Brain pericyte (primary cell): ENCODE measurements around the gene SLC9B2.

Experiments used
- DNase-seq: peaks from one replicate; pipeline ENCODE4 v3.0.0-alpha.2; 2012; ENCODE audit warnings: low read depth, low spot score

Gene SLC9B2

GRCh38 chr4:103075894-103076746 is 441 bp downstream of the SLC9B2 start:
- DNase-seq, result no peak

DNA sequence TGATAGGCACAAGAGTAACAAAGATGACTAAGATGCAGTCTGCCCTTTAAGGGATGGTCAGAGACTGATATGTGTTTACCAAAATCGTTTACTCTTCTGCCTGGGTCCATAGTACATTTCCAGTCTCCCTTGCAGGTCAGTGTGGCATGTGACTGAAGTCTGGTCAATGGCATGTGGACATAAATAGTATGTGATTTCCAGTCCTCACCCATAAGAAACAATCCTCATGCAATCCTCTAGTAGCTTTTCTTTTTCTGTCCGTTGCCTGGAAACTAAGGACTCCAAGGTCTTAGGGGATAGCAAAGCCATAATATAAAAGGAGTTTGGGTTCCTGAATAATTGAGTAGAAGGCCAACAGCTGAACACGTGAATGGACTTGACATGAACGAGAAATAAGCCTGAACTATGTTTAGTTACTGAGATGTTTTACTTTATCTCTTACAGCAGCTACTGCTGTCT is 1.1 kb downstream of the SLC9B2 start:
- no peak for DNase-seq

DNA sequence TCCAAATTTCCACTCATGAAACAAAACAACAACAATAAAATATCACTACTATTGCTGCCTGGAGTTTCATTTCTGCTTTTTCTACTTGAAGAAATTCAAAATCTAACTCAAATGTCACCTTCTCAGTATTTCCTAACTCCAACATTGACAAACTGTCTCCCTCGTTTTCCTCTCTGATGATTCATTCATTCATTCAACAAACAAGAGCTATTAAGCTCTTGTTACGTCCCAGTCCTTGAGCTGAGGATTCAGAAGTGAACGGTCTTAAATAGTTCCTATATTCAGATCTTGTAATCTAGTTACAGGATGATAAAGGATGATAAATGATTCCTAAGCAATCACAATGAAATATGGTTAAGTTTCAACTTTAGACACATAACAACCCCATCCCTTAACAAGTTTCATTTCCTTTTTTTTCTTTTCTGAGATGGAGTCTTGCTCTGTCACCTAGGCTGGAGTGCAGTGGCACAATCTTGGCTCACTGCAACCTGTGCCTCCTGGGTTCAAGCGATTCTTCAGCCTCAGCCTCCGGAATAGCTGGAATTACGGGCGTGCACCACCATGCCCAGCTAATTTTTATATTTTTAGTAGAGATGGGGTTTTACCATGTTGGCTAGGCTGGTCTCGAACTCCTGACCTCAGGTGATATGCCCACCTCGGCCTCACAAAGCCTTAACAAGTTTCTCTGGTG is 1.7 kb downstream of the SLC9B2 start:
- DNase-seq, result no peak

DNA sequence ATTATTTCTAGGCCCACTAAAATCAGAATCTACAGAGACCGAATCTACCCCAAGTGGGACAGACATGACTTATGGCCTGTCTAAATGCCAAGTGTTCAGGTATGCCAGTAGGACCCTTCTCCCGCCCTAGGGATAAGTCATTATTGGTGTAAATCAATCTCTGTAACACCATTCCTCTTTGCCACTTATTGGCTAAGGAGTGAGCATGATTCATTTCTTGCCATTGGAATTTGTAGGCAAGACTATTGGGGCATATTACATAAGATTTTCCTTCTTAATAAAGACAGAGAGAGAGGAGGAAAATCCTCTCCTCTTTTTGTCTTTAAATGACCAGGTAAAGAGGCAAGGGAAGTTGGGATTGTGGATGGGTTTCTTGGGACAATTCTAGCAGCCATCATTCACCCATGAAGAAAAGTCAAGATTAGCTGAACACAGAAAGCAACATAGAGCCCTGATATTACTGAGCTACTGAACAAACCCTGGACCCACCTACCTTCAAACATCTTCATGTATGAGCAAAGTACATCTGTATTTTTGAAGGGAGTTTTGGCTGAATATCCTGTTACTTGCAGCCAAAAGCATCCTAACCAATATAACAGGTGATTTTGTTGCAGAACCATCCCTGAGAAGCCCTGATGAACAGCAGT is 2.6 kb downstream of the SLC9B2 start:
- DNase-seq, result no peak

DNA sequence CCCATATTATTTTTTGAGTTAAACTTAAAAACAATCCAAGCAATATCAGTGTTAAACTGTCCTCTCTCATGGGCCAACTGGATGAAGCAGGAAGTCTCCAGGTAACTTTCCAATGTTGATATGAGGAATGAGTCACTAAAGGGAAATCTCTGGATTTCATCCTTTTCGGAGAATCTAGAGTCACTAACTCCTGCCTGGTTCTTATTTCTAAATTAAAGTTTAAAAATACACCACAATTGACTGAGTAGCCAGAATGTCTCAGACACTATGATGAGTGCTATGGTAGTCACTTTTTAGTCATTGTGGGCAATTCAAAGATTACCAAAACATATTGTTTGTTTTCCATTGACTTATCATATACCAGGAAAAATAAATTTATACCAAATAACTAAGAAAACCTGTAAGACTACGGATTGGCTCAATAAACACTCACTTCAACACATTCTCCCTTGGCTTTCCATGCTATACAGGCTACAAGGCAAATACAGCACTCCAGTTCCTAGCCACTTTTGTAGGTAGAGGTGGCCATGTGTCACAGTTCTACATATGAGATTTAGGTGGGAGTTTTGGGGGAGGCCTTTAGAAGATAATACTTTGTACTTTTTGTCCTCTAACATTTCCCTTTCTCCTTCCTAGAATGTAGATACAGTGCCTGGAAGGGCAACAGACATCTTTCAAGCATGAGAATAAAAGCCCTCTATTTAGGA is 8.6 kb downstream of the SLC9B2 start:
- DNase-seq, result no peak

- no peak for DNase-seq
These were observed 16.0 kb downstream of the SLC9B2 start for GRCh38 chr4:103060453-103061148.

DNA sequence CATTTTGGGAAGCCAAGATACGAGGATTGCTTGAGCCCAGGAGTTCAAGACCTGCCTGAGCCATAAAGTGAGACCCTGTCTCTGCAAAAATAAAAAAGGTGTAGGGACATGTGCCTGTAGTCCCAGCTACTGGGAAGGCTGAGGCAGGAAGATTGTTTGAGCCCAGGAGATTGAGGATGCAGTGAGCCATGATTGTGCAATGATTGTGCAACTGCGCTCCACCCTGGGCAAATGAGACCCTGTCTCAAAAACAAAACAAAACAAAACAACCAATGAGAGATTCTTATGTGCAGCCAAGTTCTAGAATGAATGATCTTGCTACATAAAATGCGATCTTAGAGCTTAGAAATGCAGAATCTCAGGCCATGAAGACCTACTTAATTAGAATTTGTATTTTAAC is 22.5 kb downstream of the SLC9B2 start:
- DNase-seq, result no peak

DNA sequence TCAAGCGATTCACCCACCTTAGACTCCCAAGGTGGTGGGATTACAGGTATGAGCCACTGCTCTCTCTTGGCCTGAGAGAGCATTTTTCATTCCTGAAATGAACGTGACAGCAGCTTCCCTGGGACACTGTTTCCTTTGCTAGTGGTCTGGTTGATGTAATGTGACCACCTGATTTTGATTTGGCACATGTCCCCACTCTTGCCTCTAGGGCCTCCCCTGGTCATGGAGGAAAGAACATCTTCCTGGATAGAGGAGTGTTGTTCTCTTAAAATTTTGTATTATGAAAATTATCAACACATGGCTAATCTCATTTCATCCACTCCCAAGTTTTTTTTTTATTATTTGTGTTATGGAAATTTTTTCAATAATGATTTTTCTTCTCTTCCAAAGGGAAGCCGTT is 23.8 kb downstream of the SLC9B2 start:
- DNase-seq, result no peak

- DNase-seq, result no peak
These were observed 24.4 kb downstream of the SLC9B2 start for GRCh38 chr4:103052145-103052544.

GRCh38 chr4:103050736-103051436 is 25.7 kb downstream of the SLC9B2 start:
- DNase-seq, result no peak

DNA sequence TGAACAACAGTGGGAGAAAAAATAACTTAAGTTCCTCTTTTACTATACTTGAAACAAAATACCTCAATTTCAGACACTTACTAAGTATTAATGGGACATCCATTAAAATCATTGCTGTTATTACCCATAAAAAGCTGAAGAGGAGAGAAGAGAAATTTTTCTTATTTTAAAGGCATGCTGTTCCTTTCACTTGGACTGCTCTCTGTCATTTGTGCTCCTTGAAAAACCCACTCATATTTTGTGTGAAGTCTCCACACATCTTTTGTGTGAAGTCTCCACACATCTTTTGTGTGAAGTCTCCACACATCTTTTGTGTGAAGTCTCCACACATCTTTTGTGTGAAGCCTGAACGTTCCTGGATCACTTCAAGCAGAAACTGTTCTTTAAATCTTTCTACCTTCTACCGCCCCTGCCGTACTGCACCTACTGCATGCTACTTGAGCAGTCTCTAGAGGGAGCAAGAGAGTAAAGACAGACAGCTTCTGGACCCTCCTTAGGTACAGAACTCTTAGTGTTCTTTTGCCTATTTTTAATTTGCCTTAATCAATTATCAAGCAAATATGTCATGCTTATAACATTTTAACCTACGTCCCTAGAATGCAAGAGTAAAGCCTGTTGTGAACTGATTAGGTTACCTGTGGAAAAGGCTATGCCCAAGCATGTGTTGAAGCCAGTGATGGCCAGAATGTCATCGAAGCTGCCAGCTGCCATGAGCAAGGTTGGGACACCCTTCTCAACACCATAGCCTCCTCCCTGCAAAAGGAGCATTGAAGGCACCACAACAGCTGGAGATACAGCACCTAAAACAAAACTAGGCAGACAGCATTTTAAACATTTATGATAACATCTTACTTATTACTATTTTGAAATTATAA is 29.9 kb downstream of the SLC9B2 start:
- no peak for DNase-seq

DNA sequence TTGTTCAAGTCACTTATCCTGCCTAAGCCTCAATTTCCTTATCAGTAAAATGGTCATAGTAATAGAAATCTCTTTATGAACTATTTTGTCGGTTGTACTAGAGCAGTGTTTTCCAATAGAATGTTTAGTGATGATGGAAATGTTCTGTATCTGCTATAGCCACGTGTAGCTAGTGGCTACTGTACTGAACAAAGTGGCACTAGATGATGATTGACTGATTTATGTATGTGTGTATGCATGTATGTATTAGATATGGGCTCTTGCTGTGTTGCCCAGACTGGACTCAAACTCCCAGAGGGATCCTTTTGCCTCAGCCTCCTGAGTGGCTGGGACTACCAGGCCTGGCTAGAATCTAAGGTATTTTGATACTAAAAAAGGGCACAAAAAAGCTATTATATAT is 32.4 kb downstream of the SLC9B2 start:
- no peak for DNase-seq

DNA sequence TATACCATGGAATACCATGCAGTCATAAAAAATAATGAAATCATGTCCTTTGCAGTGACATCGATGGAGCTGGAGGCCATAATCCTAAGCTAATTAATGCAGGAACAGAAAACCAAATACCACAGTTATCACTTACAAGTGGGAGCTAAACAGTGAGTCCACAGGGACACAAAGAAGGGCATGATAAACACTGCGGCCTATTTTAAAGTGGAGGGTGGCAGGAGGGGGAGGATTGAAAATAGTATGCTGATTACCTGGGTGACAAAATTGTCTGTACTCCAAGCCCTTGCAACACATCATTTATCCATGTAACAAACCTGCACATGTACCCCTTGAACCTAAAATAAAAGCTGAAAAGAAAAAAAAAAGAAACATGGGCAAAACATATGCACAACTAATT is 40.4 kb downstream of the SLC9B2 start:
- DNase-seq, result no peak

DNA sequence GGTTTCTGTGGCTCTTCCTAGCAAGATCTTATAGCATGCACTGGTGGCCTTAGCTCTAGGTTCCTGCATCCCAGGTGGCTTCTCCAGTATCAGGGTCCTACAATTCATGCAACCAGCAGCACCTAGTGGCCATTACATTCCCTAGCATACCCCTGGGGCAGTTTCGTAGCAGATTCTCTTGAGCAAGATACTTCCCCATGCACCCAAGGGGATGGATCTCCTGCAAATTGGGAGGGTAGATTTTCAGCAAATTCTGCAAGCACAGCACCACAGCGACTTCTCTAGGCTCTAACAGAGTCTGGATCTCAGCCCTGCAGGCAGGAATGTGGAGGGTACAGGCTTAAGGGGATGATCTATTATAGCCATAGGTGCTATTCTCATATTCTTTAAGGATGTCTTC is 44.0 kb downstream of the SLC9B2 start:
- no peak for DNase-seq

DNA sequence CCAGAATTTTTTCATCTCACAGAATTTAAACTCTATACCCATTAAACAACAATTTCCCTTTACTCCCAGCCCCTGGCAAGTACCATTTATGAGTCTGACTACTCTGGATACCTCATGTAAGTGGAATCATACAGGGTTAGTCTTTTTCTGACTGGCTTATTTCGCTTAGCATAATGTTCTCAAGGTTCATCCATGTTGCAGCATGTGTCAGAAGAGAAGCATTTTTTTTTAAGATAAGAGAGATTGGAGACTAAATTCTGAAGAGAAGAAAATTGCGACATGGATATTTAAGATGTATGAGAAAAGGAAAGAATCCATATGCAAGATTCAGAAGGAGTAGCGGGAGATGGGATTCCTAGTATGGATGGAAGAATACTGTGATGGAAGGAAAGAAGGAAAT is 45.8 kb downstream of the SLC9B2 start:
- no peak for DNase-seq

DNA sequence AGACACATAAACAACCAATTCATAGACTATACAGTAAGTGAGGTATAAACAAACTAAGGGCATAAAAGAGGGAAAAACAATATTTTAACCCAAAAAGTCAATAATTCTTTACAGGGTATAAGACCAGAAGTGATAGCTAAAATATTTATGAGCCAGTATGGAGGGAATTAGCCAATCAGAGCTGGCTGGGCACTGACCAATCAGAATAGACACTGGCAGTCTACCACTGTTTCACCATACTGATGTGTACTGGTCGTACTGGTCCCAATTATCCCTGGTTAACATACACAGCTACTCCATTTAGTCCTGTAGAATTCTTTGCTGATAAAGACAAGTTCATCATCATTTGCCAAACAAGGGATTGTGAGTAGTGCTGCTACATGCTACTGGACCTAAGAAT is 47.3 kb downstream of the SLC9B2 start:
- no peak for DNase-seq

DNA sequence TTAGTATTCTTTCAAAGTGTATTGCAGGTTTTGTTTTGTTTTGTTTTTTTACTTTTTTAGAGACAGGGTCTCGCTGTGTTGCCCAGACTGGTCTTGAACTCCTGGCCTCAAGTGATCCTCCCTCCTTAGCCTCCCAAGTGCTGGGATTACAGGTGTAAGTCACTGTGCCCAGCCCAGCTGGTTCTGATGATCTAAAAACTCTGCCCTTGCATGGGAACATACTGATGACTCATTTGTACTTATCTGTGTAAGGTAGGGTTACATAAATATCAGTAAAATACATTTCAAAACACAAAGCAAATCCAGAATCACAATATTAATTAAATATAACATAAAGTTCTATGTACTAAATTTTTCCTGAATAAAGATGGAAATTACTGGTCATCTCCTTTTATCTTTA is 49.7 kb downstream of the SLC9B2 start:
- no peak for DNase-seq

GRCh38 chr4:103024996-103025395 is 51.6 kb downstream of the SLC9B2 start:
- no peak for DNase-seq

DNA sequence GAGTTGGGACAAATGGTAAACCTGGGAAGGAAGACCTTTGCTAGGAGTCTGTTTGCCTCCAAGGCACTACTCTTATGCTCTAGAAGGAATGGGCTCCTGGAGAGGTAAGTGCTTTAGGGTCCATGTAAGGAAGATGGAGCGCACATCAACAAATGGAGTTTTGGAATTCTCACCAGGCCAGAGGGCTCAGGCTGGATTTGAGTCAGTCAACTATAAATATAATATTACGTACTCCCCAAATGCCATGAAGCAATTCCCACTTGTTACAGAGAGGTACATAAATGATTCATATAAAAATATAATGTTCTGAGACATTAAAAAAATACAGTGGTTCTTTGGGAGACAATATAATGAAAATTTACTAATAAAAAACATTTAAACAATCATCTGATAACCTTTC is 55.4 kb downstream of the SLC9B2 start:
- no peak for DNase-seq
